ENCODE data around the gene SERPINB10.
A peak's percentile ranks its signal among the peaks of the same experiment; 100 is the strongest.

GRCh38 chr18:63979409-63979920, 71.7 kb downstream of the SERPINB10 start:
- TF ChIP-seq, protein P1, sequence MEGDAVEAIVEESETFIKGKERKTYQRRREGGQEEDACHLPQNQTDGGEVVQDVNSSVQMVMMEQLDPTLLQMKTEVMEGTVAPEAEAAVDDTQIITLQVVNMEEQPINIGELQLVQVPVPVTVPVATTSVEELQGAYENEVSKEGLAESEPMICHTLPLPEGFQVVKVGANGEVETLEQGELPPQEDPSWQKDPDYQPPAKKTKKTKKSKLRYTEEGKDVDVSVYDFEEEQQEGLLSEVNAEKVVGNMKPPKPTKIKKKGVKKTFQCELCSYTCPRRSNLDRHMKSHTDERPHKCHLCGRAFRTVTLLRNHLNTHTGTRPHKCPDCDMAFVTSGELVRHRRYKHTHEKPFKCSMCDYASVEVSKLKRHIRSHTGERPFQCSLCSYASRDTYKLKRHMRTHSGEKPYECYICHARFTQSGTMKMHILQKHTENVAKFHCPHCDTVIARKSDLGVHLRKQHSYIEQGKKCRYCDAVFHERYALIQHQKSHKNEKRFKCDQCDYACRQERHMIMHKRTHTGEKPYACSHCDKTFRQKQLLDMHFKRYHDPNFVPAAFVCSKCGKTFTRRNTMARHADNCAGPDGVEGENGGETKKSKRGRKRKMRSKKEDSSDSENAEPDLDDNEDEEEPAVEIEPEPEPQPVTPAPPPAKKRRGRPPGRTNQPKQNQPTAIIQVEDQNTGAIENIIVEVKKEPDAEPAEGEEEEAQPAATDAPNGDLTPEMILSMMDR (conservative IDR thresholded peaks at IDR 0.05; ENCODE audit: low read depth, low read length), result peak; percentile 90
- no peak for TF ChIP-seq EZH2 (IDR thresholded peaks at IDR 0.05; ENCODE audit: low read length, unreplicated experiment)
- no peak for TF ChIP-seq EZH2phosphoT487 (IDR thresholded peaks at IDR 0.05; ENCODE audit: borderline replicate concordance, low read length)
